Endothelial cell of umbilical vein (primary cell): ENCODE measurements around the gene TPRA1. TPM values are rescaled to one million over a fixed set of nuclear protein-coding genes. Genes with fewer than 3 reads are reported as not detected.

ENCODE experiments used
- BruUV-seq: library from RNA; stranded (reverse); fragments of 400-500 nt; replicated peaks from 2 replicates; lab custom pipeline; 2021; lab: Mats Ljungman, UMichigan
- CTCF ChIA-PET: fragments of 300-600, 350-600 bp; sonication (Branson Sonifier 250); formaldehyde crosslinking; loops from one replicate; lab custom pipeline; 2021; ENCODE audit warnings: antibody characterized with exemption, inconsistent platforms; lab: Charles Lee
- POLR2A ChIA-PET: fragments of 300-600, 350-600 bp; sonication (Branson Sonifier 250); formaldehyde crosslinking; loops from one replicate; lab custom pipeline; 2021; ENCODE audit warnings: antibody characterized with exemption, inconsistent platforms; lab: Charles Lee
- DNase-seq: peaks from one replicate; pipeline ENCODE4 v3.0.0-alpha.2; 2011; ENCODE audit warnings: low read depth, low spot score
- FAIRE-seq: peaks from 2 replicates; lab custom pipeline; 2011; peaks lifted over from hg19 to GRCh38; lab: Jason Lieb, UNC
- H2AFZ ChIP-seq: 2 replicates; pipeline ENCODE4 v1.6.0; 2012; ENCODE audit warnings: low read depth, low read length, control low read depth, inconsistent platforms
- H3K27ac ChIP-seq: 2 replicates; pipeline ENCODE4 v1.5.1; 2011; ENCODE audit warnings: low read depth, mild to moderate bottlenecking, control low read depth, low read length, moderate library complexity; ENCODE audit not compliant: insufficient read depth
- H3K27me3 ChIP-seq, 2 experiments: 2 replicates each; pipeline versions ENCODE4 v1.6.0 to v1.6.1; 2011; ENCODE audit warnings: low read length in 2 of 2, mixed read lengths in 1 of 2; ENCODE audit not compliant: control insufficient read depth in 2 of 2, insufficient read depth in 2 of 2
- H3K36me3 ChIP-seq, 2 experiments: 2 replicates in 1 of 2; 3 replicates in 1 of 2; pipeline ENCODE4 v1.5.1; 2011; ENCODE audit warnings: low read length in 2 of 2, mild to moderate bottlenecking in 1 of 2, moderate library complexity in 1 of 2; ENCODE audit not compliant: control insufficient read depth in 2 of 2, insufficient read depth in 2 of 2; ENCODE audit errors: extremely low read depth in 1 of 2
- H3K4me1 ChIP-seq: 3 replicates; pipeline ENCODE4 v1.5.1; 2011; ENCODE audit warnings: mild to moderate bottlenecking, low read length; ENCODE audit not compliant: control insufficient read depth, insufficient read depth; ENCODE audit errors: extremely low read depth
- H3K4me2 ChIP-seq: 2 replicates; pipeline ENCODE4 v1.6.1; 2011; ENCODE audit warnings: low read length, control low read depth, mixed read lengths; ENCODE audit not compliant: insufficient read depth
- H3K4me3 ChIP-seq, 3 experiments: fragments of 200-600 bp in 1 of 3; sonication (generic), shearing (Covaris generic) in 1 of 3; replicated peaks in 1 of 3; 2 replicates each; pipeline ENCODE4 v1.5.1; 2011 to 2016; ENCODE audit warnings: control low read depth in 3 of 3, low read length in 3 of 3, mild to moderate bottlenecking in 2 of 3, inconsistent platforms in 1 of 3, low read depth in 1 of 3, moderate library complexity in 1 of 3; ENCODE audit not compliant: insufficient read depth in 1 of 3
- H3K79me2 ChIP-seq: 2 replicates; pipeline ENCODE4 v1.6.0; 2012; ENCODE audit warnings: low read length, inconsistent platforms; ENCODE audit not compliant: control insufficient read depth, insufficient read depth
- H3K9ac ChIP-seq: replicated peaks from 2 replicates; pipeline ENCODE3; 2011; ENCODE audit warnings: low read length, control low read depth; ENCODE audit not compliant: insufficient read depth; ENCODE audit errors: extremely low read depth
- H3K9me1 ChIP-seq: replicated peaks from 3 replicates; pipeline ENCODE4 v1.6.0; 2011; ENCODE audit warnings: mild to moderate bottlenecking, low read length; ENCODE audit not compliant: control insufficient read depth, insufficient read depth; ENCODE audit errors: extremely low read depth
- H3K9me3 ChIP-seq: replicated peaks from 2 replicates; pipeline ENCODE4 v1.5.1; 2012; ENCODE audit warnings: low read length, inconsistent platforms; ENCODE audit not compliant: control insufficient read depth, insufficient read depth
- H4K20me1 ChIP-seq: replicated peaks from 2 replicates; pipeline ENCODE3; 2011; ENCODE audit warnings: mild to moderate bottlenecking, low read length; ENCODE audit not compliant: control insufficient read depth, insufficient read depth; ENCODE audit errors: extremely low read depth
- EZH2 ChIP-seq: IDR thresholded peaks from 2 replicates; pipeline ENCODE4 v1.6.1; 2012; ENCODE audit warnings: borderline replicate concordance, low read depth, mild to moderate bottlenecking, moderate library complexity, low read length, inconsistent platforms; ENCODE audit not compliant: severe bottlenecking
- FOS ChIP-seq: IDR thresholded peaks from 2 replicates; pipeline ENCODE4 v1.6.1; 2011; ENCODE audit warnings: mild to moderate bottlenecking, low read length, moderate library complexity, borderline replicate concordance; ENCODE audit not compliant: insufficient read depth
- GATA2 ChIP-seq: IDR thresholded peaks from 2 replicates; pipeline ENCODE4 v1.7.0; 2011; ENCODE audit warnings: low read depth, mild to moderate bottlenecking, moderate library complexity, mixed read lengths, low read length; ENCODE audit not compliant: insufficient read length, insufficient read depth
- JUN ChIP-seq: IDR thresholded peaks from 2 replicates; pipeline ENCODE4 v1.6.1; 2011; ENCODE audit warnings: borderline replicate concordance, low read depth; ENCODE audit not compliant: insufficient read length, insufficient read depth
- MYC ChIP-seq: IDR thresholded peaks from one replicate; pipeline ENCODE4 v1.6.1; 2011; ENCODE audit warnings: mild to moderate bottlenecking, low read depth, low read length
- POLR2A ChIP-seq: IDR thresholded peaks from 2 replicates; pipeline ENCODE4 v1.6.1; 2012; ENCODE audit warnings: low read depth, mild to moderate bottlenecking, control low read depth, low read length
- POLR2AphosphoS5 ChIP-seq: IDR thresholded peaks from 2 replicates; pipeline ENCODE4 v1.6.1; 2012; ENCODE audit warnings: low read depth, mild to moderate bottlenecking, control low read depth, low read length, moderate library complexity; ENCODE audit not compliant: insufficient read depth
- dilution Hi-C: fragments of 300-500 bp; cut with MboI; formaldehyde crosslinking; loops from one replicate; pipeline ENCODE4 v1.15.0; 2019; ENCODE audit warnings: low sequenced_read_pairs; ENCODE audit not compliant: extremely low pct_ligation_motif_present
- intact Hi-C: fragments of 100-400 bp; cut with micrococcal nuclease; formaldehyde crosslinking; loops from one replicate; pipeline ENCODE4 v1.10.0; 2022
- polyA plus RNA-seq, 4 experiments: library from polyadenylated mRNA; depleted of rRNA in 3 of 4; stranded (reverse) in 3 of 4; unstranded in 1 of 4; fragments of >200 nt; gene quantifications; 2 replicates each; pipeline versions ENCODE4 v1.2.1 to v1.2.3, GENCODE V29; 2011 to 2012; ENCODE audit warnings: missing spikeins in 1 of 4
- total RNA-seq: library from RNA; stranded (reverse); gene quantifications from 2 replicates; pipeline ENCODE4 v1.2.3, GENCODE V29; 2021
- TF ChIP-seq, protein P1 (sequence below): IDR thresholded peaks from 2 replicates; pipeline ENCODE4 v1.6.1; 2011; ENCODE audit not compliant: insufficient read depth, insufficient read length

The TPRA1 gene
- total and polyA plus RNA-seq, 2 donors (not counting 3 experiments of a cell fraction or from before 2014, with no cell fraction given) = 34.3 to 58.0 TPM

DNA sequence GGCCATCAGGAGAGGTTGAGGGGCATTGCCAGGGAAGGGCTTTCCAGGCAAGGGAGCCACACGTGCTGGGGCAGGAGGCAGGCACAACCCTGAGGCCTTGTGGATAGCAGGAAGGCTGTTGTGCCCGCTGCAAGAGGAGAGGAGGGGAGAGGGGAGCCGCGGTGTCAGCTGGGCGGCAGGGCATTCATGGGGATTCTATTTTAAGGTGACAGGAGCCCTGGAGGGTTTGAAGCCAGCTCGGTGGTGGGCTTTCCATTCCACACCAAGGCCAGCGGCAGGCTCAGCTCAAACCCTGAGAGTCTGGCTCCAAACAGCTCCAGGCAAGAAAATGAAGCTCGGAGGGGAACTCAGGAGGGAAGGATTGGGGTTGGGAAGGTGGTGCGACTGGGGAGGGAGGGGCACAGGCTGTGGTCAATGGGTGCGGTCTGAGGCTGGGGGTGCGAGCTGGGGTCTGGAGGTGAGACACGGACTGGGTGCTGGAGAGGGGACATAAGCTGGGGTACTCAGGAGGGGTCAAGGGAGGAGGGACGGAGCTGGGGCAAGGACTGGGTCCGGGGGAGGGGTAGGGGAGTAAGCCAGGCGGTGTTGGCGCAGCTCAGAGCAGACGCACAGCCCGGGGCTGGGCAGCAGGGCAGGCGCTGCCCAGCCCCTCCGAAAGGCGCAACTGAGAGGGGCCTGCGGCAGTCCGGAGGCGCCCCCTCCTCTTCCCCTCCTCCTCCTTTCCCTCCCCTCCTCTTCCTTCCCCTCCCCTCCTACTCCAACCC lies 43.4 kb downstream of the TPRA1 start:
- intact Hi-C loops (loop anchor here (1.0 to 10.0 kb wide), 2 partner anchors 172 to 565 kb away; no protein-coding TSS in a partner anchor), dilution Hi-C loops (no loop called here)
- H3K9me1 ChIP-seq = no peaks in the 10 kb centered on the region
- H3K4me3 ChIP-seq = peak overlapping the region in 1 of 3 experiments; percentile 42
- H3K9me3 ChIP-seq = no peaks in the 10 kb centered on the region
- no peak overlapping the region for H3K9ac ChIP-seq
- H3K27me3 ChIP-seq = peaks cover 3 to 5% of the 10 kb centered on the region in 2 experiments
- H3K79me2 ChIP-seq = no peaks in the 10 kb centered on the region
- peaks cover 4% of the 10 kb centered on the region for H3K4me1 ChIP-seq
- no peaks in the 10 kb centered on the region for H4K20me1 ChIP-seq
- FAIRE-seq = no peak
- H3K4me2 ChIP-seq = no peak overlapping the region
- H3K27ac ChIP-seq = no peak overlapping the region
- BruUV-seq = no TSS peak
- H3K36me3 ChIP-seq = no peaks in the 10 kb centered on the region
- DNase-seq = no peak
- ChIA-PET CTCF (interaction anchor here (0.6 to 7.5 kb wide), 16 partner anchors 9 to 1051 kb away, joined by 3 to 75 read pairs (median 6); partner anchors contain the start of gene CHST13), POLR2A (interaction anchor here (0.7 kb wide), 1 partner anchor 18 kb away, joined by 8 read pairs; no protein-coding TSS in a partner anchor)
- H2AFZ ChIP-seq = peak overlapping the region; percentile 79
- TF ChIP-seq GATA2 = no peak
- no peak for TF ChIP-seq FOS
- TF ChIP-seq, protein P1, sequence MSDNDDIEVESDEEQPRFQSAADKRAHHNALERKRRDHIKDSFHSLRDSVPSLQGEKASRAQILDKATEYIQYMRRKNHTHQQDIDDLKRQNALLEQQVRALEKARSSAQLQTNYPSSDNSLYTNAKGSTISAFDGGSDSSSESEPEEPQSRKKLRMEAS = no peak
- TF ChIP-seq MYC = no peak
- TF ChIP-seq JUN = no peak
- no peak for TF ChIP-seq EZH2
- TF ChIP-seq POLR2A = no peak
- TF ChIP-seq POLR2AphosphoS5 = no peak
